ENCODE results near the gene NBEAL2. TPM values are rescaled to one million over a fixed set of nuclear protein-coding genes. Genes with fewer than 3 reads are reported as not detected.
A peak's percentile ranks its signal among the peaks of the same experiment; 100 is the strongest.

The NBEAL2 gene
- total RNA-seq, 1 donor from 2014 or later, result 20.0 TPM

GRCh38 chr3:46942481-46943236 is 36.8 kb upstream of the NBEAL2 start:
- TF ChIP-seq, protein P1, sequence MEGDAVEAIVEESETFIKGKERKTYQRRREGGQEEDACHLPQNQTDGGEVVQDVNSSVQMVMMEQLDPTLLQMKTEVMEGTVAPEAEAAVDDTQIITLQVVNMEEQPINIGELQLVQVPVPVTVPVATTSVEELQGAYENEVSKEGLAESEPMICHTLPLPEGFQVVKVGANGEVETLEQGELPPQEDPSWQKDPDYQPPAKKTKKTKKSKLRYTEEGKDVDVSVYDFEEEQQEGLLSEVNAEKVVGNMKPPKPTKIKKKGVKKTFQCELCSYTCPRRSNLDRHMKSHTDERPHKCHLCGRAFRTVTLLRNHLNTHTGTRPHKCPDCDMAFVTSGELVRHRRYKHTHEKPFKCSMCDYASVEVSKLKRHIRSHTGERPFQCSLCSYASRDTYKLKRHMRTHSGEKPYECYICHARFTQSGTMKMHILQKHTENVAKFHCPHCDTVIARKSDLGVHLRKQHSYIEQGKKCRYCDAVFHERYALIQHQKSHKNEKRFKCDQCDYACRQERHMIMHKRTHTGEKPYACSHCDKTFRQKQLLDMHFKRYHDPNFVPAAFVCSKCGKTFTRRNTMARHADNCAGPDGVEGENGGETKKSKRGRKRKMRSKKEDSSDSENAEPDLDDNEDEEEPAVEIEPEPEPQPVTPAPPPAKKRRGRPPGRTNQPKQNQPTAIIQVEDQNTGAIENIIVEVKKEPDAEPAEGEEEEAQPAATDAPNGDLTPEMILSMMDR (IDR thresholded peaks at IDR 0.05; ENCODE audit: insufficient read depth, low read length, severe bottlenecking), result no peak
- FAIRE-seq (peak; percentile 52), DNase-seq (ENCODE audit: low read depth) (no peak)
- Histone ChIP-seq H3K36me3 (ENCODE audit: control insufficient read depth, insufficient read depth, low read length) (peaks cover 18% of the 10 kb centered on the region), H3K4me3 (ENCODE audit: low read depth, low read length) (no peak overlapping the region), H3K27me3 (ENCODE audit: control insufficient read depth, insufficient read depth, low read length) (no peaks in the 10 kb centered on the region)

GRCh38 chr3:46943237-46944187 is 36.0 kb upstream of the NBEAL2 start:
- TF ChIP-seq, protein P1 (IDR thresholded peaks at IDR 0.05; ENCODE audit: insufficient read depth, low read length, severe bottlenecking), result no peak
- peak; percentile 13 for FAIRE-seq

DNA sequence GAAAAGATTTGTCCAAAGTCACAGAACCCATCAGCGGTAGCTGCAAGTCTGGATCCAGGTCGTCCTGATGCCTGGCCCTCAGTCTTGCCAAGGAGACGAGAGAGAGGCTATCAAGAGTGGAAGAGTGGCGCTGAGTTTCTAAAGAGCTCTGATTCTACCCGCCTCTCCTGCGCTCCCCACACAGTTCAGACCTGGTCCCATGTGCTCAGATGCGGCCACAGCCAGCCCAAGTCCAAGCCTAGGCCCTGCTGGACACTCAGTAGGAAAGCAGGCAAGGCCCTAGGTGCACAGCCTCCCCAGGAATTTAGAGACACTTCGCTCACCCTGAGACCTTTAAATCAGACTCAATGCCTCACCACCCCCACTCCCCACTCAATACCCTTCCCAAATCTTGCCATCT is 35.3 kb upstream of the NBEAL2 start:
- Histone ChIP-seq H3K4me3 (ENCODE audit: low read depth, low read length) (no peak overlapping the region), H3K36me3 (ENCODE audit: control insufficient read depth, insufficient read depth, low read length) (peaks cover 16% of the 10 kb centered on the region), H3K27me3 (ENCODE audit: control insufficient read depth, insufficient read depth, low read length) (no peaks in the 10 kb centered on the region)
- no peak for DNase-seq (ENCODE audit: low read depth)
- FAIRE-seq, result no peak
- TF ChIP-seq, protein P1 (IDR thresholded peaks at IDR 0.05; ENCODE audit: insufficient read depth, low read length, severe bottlenecking), result no peak

More at GRCh38 chr3:46943237-46944187, 36.0 kb upstream of the NBEAL2 start:
- DNase-seq (ENCODE audit: low read depth), result peak; percentile 86
- Histone ChIP-seq H3K36me3 (ENCODE audit: control insufficient read depth, insufficient read depth, low read length) (peaks cover 16% of the 10 kb centered on the region), H3K27me3 (ENCODE audit: control insufficient read depth, insufficient read depth, low read length) (no peaks in the 10 kb centered on the region), H3K4me3 (ENCODE audit: low read depth, low read length) (no peak overlapping the region)

DNA sequence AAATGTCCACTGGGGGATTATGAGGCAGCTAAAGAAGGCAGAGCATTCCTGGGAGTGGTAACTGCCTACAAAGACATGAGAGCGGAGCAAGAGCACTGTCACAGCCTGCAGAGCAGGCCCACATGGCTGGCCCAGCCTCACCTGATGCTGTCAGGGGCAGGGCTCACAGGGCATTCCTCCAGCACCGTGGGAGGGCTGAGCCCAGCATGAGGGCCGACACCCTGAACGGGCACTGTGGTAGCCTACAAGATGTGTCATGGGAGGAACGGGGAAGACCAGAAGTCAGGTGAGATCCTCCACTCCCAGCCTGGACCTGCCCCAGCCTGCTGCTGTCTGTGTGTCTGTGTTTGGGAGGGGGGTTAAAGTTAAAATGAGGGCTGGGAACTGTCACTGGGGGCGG is 33.0 kb upstream of the NBEAL2 start:
- FAIRE-seq (peak; percentile 68), DNase-seq (ENCODE audit: low read depth) (peak; percentile 92)
- TF ChIP-seq, protein P1 (IDR thresholded peaks at IDR 0.05; ENCODE audit: insufficient read depth, low read length, severe bottlenecking), result no peak
- Histone ChIP-seq H3K36me3 (ENCODE audit: control insufficient read depth, insufficient read depth, low read length) (peaks cover 1% of the 10 kb centered on the region), H3K4me3 (ENCODE audit: low read depth, low read length) (no peak overlapping the region), H3K27me3 (ENCODE audit: control insufficient read depth, insufficient read depth, low read length) (no peaks in the 10 kb centered on the region)

- FAIRE-seq (no peak), DNase-seq (ENCODE audit: low read depth) (peak; percentile 47)
- Histone ChIP-seq H3K36me3 (ENCODE audit: control insufficient read depth, insufficient read depth, low read length) (peaks cover 1% of the 10 kb centered on the region), H3K4me3 (ENCODE audit: low read depth, low read length) (no peak overlapping the region), H3K27me3 (ENCODE audit: control insufficient read depth, insufficient read depth, low read length) (no peaks in the 10 kb centered on the region)
- TF ChIP-seq, protein P1 (IDR thresholded peaks at IDR 0.05; ENCODE audit: insufficient read depth, low read length, severe bottlenecking), result no peak
Observed at GRCh38 chr3:46946856-46947545, 32.5 kb upstream of the NBEAL2 start.

Measured in bronchial epithelial cell (primary cell).